Measurements from ENCODE around the gene MOCS1. TPM values are rescaled to one million over a fixed set of nuclear protein-coding genes. Genes with fewer than 3 reads are reported as not detected.
A peak's percentile ranks its signal among the peaks of the same experiment; 100 is the strongest.

Gene MOCS1
- total RNA-seq, 1 donor from 2014 or later: 16.0 TPM

DNA sequence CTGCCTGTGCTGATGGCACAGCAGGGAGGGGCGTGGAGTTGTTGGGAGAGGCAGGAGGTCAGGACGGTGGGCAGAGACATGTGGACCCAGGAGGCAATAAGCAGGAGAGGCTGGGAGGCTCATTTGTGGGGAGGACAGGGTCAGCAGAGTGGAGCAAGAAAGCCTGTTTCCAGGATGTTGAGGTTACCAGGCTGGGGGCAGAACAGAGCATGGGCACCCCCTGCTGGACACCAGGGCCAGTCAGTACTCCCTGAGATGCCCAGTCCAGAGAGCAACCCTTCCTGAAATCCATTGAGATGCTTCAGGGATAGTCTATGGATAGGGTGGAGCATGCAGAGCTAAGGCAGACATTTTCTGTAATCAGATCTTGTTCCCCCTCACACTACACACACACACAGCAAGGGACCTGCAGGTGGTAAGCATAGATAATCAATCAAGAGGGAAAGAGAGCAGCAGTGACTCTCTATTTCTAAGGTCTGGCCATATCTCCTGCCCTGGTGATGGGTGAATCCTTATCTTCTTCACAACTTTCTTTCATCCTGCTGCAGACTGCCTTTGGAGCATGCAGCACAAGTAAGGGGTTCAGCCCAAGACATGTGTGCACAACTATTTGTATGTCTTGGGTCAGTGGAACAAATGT is 41.7 kb downstream of the MOCS1 start:
- FAIRE-seq: peak; percentile 84
- no peak for TF ChIP-seq EZH2 (IDR thresholded peaks at IDR 0.05; ENCODE audit: insufficient read depth, low read length)
- TF ChIP-seq, protein P1, sequence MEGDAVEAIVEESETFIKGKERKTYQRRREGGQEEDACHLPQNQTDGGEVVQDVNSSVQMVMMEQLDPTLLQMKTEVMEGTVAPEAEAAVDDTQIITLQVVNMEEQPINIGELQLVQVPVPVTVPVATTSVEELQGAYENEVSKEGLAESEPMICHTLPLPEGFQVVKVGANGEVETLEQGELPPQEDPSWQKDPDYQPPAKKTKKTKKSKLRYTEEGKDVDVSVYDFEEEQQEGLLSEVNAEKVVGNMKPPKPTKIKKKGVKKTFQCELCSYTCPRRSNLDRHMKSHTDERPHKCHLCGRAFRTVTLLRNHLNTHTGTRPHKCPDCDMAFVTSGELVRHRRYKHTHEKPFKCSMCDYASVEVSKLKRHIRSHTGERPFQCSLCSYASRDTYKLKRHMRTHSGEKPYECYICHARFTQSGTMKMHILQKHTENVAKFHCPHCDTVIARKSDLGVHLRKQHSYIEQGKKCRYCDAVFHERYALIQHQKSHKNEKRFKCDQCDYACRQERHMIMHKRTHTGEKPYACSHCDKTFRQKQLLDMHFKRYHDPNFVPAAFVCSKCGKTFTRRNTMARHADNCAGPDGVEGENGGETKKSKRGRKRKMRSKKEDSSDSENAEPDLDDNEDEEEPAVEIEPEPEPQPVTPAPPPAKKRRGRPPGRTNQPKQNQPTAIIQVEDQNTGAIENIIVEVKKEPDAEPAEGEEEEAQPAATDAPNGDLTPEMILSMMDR (IDR thresholded peaks at IDR 0.05; ENCODE audit: insufficient read depth, low read depth, low read length): peak; percentile 68
- H3K4me1 ChIP-seq (ENCODE audit: insufficient read depth, low read length): peaks cover 13% of the 10 kb centered on the region

DNA sequence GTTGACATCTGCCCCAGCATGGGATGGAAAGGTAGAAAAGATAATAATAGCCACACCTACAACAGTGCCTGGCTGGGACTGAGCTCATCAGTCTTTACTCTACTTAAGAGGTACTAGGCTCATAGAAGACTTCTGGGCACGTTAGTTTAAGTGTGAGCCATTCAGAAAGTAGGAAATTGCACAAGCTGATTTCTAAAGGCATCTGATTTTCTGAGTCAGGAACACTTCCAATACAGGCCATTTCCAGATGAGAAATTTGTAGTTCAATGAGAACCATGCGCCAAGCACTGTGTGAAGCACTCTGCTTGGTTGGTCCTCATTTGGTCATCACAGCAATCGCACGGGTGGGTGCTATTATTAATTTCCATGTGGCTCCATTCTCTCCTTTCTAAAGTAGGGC is 42.3 kb downstream of the MOCS1 start:
- no peak overlapping the region for H3K27ac Mint-ChIP-seq (ENCODE audit: unreplicated experiment)
- peaks cover 23% of the 10 kb centered on the region for H3K4me1 Mint-ChIP-seq (ENCODE audit: low read depth, unreplicated experiment)
- TF ChIP-seq EZH2 (IDR thresholded peaks at IDR 0.05; ENCODE audit: insufficient read depth, low read length): no peak
- TF ChIP-seq, protein P1 (IDR thresholded peaks at IDR 0.05; ENCODE audit: insufficient read depth, low read depth, low read length): no peak
- DNase-seq (ENCODE audit: low read depth) (no peak), FAIRE-seq (peak; percentile 13)
- no peak overlapping the region for H3K4me3 Mint-ChIP-seq (ENCODE audit: unreplicated experiment)
- Histone ChIP-seq H3K9ac (ENCODE audit: low read length) (no peak overlapping the region), H3K79me2 (ENCODE audit: insufficient read depth, low read length) (no peaks in the 10 kb centered on the region), H3K9me3 (ENCODE audit: insufficient read depth, low read depth, low read length) (no peaks in the 10 kb centered on the region), H3K27ac (ENCODE audit: low read depth, low read length) (no peak overlapping the region), H3K36me3 (ENCODE audit: insufficient read depth, low read length) (no peaks in the 10 kb centered on the region), H3K4me2 (ENCODE audit: low read length) (no peak overlapping the region), H3K27me3 (ENCODE audit: insufficient read depth, low read length) (no peaks in the 10 kb centered on the region), H3K4me1 (ENCODE audit: insufficient read depth, low read length) (peaks cover 19% of the 10 kb centered on the region), H3K4me3 (ENCODE audit: insufficient read depth, low read depth, low read length) (no peak overlapping the region), H4K20me1 (ENCODE audit: insufficient read depth, low read length) (no peaks in the 10 kb centered on the region), H2AFZ (ENCODE audit: low read depth, low read length) (no peak overlapping the region)
- no peaks in the 10 kb centered on the region for H3K9me3 Mint-ChIP-seq (ENCODE audit: unreplicated experiment)
- H3K27me3 Mint-ChIP-seq (ENCODE audit: low read depth, unreplicated experiment): no peaks in the 10 kb centered on the region
- peaks cover 13% of the 10 kb centered on the region for H3K36me3 Mint-ChIP-seq (ENCODE audit: low read depth, unreplicated experiment)

More for the DNA sequence above, 41.7 kb downstream of the MOCS1 start:
- peak; percentile 26 for DNase-seq (ENCODE audit: low read depth)
- Histone ChIP-seq H4K20me1 (ENCODE audit: insufficient read depth, low read length) (no peaks in the 10 kb centered on the region), H3K27me3 (ENCODE audit: insufficient read depth, low read length) (no peaks in the 10 kb centered on the region), H3K36me3 (ENCODE audit: insufficient read depth, low read length) (no peaks in the 10 kb centered on the region), H3K4me2 (ENCODE audit: low read length) (no peak overlapping the region), H3K27ac (ENCODE audit: low read depth, low read length) (no peak overlapping the region), H3K9ac (ENCODE audit: low read length) (no peak overlapping the region), H3K79me2 (ENCODE audit: insufficient read depth, low read length) (no peaks in the 10 kb centered on the region), H2AFZ (ENCODE audit: low read depth, low read length) (no peak overlapping the region), H3K4me3 (ENCODE audit: insufficient read depth, low read depth, low read length) (no peak overlapping the region), H3K9me3 (ENCODE audit: insufficient read depth, low read depth, low read length) (no peaks in the 10 kb centered on the region)
- Mint-ChIP-seq H3K27ac (ENCODE audit: unreplicated experiment) (peak overlapping the region; percentile 31), H3K9me3 (ENCODE audit: unreplicated experiment) (no peaks in the 10 kb centered on the region), H3K4me3 (ENCODE audit: unreplicated experiment) (no peak overlapping the region), H3K4me1 (ENCODE audit: low read depth, unreplicated experiment) (peaks cover 18% of the 10 kb centered on the region), H3K36me3 (ENCODE audit: low read depth, unreplicated experiment) (peaks cover 15% of the 10 kb centered on the region), H3K27me3 (ENCODE audit: low read depth, unreplicated experiment) (no peaks in the 10 kb centered on the region)

DNA sequence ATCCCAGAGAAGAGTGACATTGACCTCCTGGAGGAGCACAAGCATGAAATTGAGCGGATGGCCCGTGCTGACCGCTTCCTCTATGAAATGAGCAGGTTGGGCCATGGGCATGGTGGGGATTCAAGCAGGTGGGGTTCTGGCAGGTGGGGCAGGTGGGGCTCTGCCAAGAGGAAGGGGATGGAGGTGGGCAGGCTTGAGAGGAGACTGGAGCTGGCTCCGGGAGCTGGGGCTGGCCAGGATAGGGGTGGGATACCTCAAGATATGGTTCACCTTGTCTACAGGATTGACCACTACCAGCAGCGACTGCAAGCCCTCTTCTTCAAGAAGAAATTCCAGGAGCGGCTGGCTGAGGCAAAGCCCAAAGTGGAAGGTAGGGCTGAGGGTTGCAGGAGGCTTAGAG is 42.9 kb downstream of the MOCS1 start:
- Mint-ChIP-seq H3K4me1 (ENCODE audit: low read depth, unreplicated experiment) (peaks cover 29% of the 10 kb centered on the region), H3K27me3 (ENCODE audit: low read depth, unreplicated experiment) (no peaks in the 10 kb centered on the region), H3K36me3 (ENCODE audit: low read depth, unreplicated experiment) (peaks cover 8% of the 10 kb centered on the region), H3K27ac (ENCODE audit: unreplicated experiment) (no peak overlapping the region), H3K9me3 (ENCODE audit: unreplicated experiment) (no peaks in the 10 kb centered on the region), H3K4me3 (ENCODE audit: unreplicated experiment) (no peak overlapping the region)
- Histone ChIP-seq H3K27me3 (ENCODE audit: insufficient read depth, low read length) (no peaks in the 10 kb centered on the region), H2AFZ (ENCODE audit: low read depth, low read length) (no peak overlapping the region), H3K27ac (ENCODE audit: low read depth, low read length) (no peak overlapping the region), H4K20me1 (ENCODE audit: insufficient read depth, low read length) (no peaks in the 10 kb centered on the region), H3K4me1 (ENCODE audit: insufficient read depth, low read length) (peaks cover 25% of the 10 kb centered on the region), H3K4me2 (ENCODE audit: low read length) (no peak overlapping the region), H3K4me3 (ENCODE audit: insufficient read depth, low read depth, low read length) (no peak overlapping the region), H3K36me3 (ENCODE audit: insufficient read depth, low read length) (no peaks in the 10 kb centered on the region), H3K79me2 (ENCODE audit: insufficient read depth, low read length) (no peaks in the 10 kb centered on the region), H3K9me3 (ENCODE audit: insufficient read depth, low read depth, low read length) (no peaks in the 10 kb centered on the region), H3K9ac (ENCODE audit: low read length) (no peak overlapping the region)
- TF ChIP-seq, protein P1 (IDR thresholded peaks at IDR 0.05; ENCODE audit: insufficient read depth, low read depth, low read length): no peak
- TF ChIP-seq EZH2 (IDR thresholded peaks at IDR 0.05; ENCODE audit: insufficient read depth, low read length): no peak
- no peak for DNase-seq (ENCODE audit: low read depth)
- no peak for FAIRE-seq
